PC-9 (cell line): ENCODE measurements around the gene OR1S1. TPM values are rescaled to one million over a fixed set of nuclear protein-coding genes. Genes with fewer than 3 reads are reported as not detected.

Experiments
- BruUV-seq: library from RNA; stranded (reverse); fragments of 400-500 nt; replicated peaks from 2 replicates; lab custom pipeline; 2021; lab: Mats Ljungman, UMichigan
- CTCF ChIA-PET: fragments of 300-600 bp; sonication (Branson Sonifier 250); formaldehyde crosslinking; loops from one replicate; lab custom pipeline; 2022; ENCODE audit warnings: antibody characterized with exemption; lab: Charles Lee
- POLR2A ChIA-PET: fragments of 300-600 bp; sonication (Branson Sonifier 250); formaldehyde crosslinking; loops from one replicate; lab custom pipeline; 2022; ENCODE audit warnings: antibody characterized with exemption; ENCODE audit not compliant: unreplicated experiment; lab: Charles Lee
- DNase-seq, 2 experiments: peaks; one replicate each; pipeline versions ENCODE4 v3.0.0 to v3.0.0-alpha.2; 2015 to 2022; ENCODE audit warnings: mixed read lengths in 1 of 2
- H2AFZ ChIP-seq: fragments of 200-600 bp; sonication (generic); 2 replicates; pipeline ENCODE4 v1.8.1; 2017; ENCODE audit warnings: antibody characterized with exemption
- H3F3A ChIP-seq: fragments of 200-600 bp; sonication (generic); 2 replicates; pipeline ENCODE4 v1.8.1; 2017; ENCODE audit warnings: antibody characterized with exemption, mild to moderate bottlenecking, low read depth; ENCODE audit not compliant: insufficient read depth
- H3K27ac ChIP-seq: fragments of 200-600 bp; sonication (generic); 2 replicates; pipeline ENCODE4 v1.6.1; 2016; ENCODE audit warnings: mixed run types
- H3K27me3 ChIP-seq: fragments of 200-600 bp; sonication (generic); 2 replicates; pipeline ENCODE4 v1.6.1; 2016; ENCODE audit warnings: low read depth, mixed run types; ENCODE audit not compliant: insufficient read depth
- H3K36me3 ChIP-seq: fragments of 200-600 bp; sonication (generic); 2 replicates; pipeline ENCODE4 v1.6.1; 2016; ENCODE audit warnings: low read depth, mixed run types
- H3K4me1 ChIP-seq: fragments of 200-600 bp; sonication (generic); replicated peaks from 2 replicates; pipeline ENCODE4 v1.6.1; 2016; ENCODE audit warnings: mixed run types; ENCODE audit not compliant: insufficient read depth
- H3K4me2 ChIP-seq: fragments of 200-600 bp; sonication (generic); 2 replicates; pipeline ENCODE4 v1.6.1; 2017; ENCODE audit warnings: mixed run types
- H3K4me3 ChIP-seq: fragments of 200-600 bp; sonication (generic); 2 replicates; pipeline ENCODE4 v1.6.1; 2016; ENCODE audit warnings: mixed run types
- H3K79me2 ChIP-seq: fragments of 200-600 bp; sonication (generic); 2 replicates; pipeline ENCODE4 v1.6.1; 2017; ENCODE audit warnings: low read depth, mixed run types
- H3K9me2 ChIP-seq: fragments of 200-600 bp; sonication (generic); 2 replicates; pipeline ENCODE4 v1.8.1; 2017; ENCODE audit warnings: mild to moderate bottlenecking; ENCODE audit not compliant: insufficient read depth
- H3K9me3 ChIP-seq: fragments of 200-600 bp; sonication (generic); 2 replicates; pipeline ENCODE4 v1.8.1; 2016; ENCODE audit warnings: low read depth; ENCODE audit not compliant: insufficient read depth
- H4K20me1 ChIP-seq: fragments of 200-600 bp; sonication (generic); 2 replicates; pipeline ENCODE4 v1.8.1; 2017; ENCODE audit not compliant: insufficient read depth
- CTCF ChIP-seq: fragments of 200-600 bp; sonication (generic); conservative IDR thresholded peaks from 2 replicates; pipeline ENCODE4 v1.6.1; 2017; ENCODE audit warnings: mixed run types, antibody characterized with exemption, mild to moderate bottlenecking, moderate library complexity
- EZH2 ChIP-seq: fragments of 200-600 bp; sonication (generic); IDR thresholded peaks from 2 replicates; pipeline ENCODE4 v1.8.0; 2017; ENCODE audit warnings: antibody characterized with exemption, low read depth
- intact Hi-C: fragments of 100-400 bp; cut with micrococcal nuclease; formaldehyde crosslinking; loops from one replicate; pipeline ENCODE4 v1.10.0; 2022; ENCODE audit not compliant: unreplicated experiment
- total RNA-seq: library from RNA; stranded (reverse); gene quantifications from 2 replicates; pipeline ENCODE4 v1.2.3, GENCODE V29; 2021

OR1S1 gene
- total RNA-seq, 1 experiment from 2014 or later = not detected

GRCh38 chr11:58222721-58223120, 10.2 kb downstream of the OR1S1 start:
- TF ChIP-seq EZH2 = no peak
- TF ChIP-seq CTCF = no peak
- DNase-seq = no peak
- H3K9me3 ChIP-seq = no peaks in the 10 kb centered on the region
- H3K27me3 ChIP-seq = no peaks in the 10 kb centered on the region
- H3K9me2 ChIP-seq = no peaks in the 10 kb centered on the region
- POLR2A ChIA-PET = no interaction called here
- no peaks in the 10 kb centered on the region for H3K36me3 ChIP-seq
- H3K27ac ChIP-seq = no peak overlapping the region
- H3F3A ChIP-seq = no peaks in the 10 kb centered on the region
- no TSS peak for BruUV-seq
- no peaks in the 10 kb centered on the region for H3K4me1 ChIP-seq
- intact Hi-C loops = no loop called here
- no peaks in the 10 kb centered on the region for H4K20me1 ChIP-seq
- no peak overlapping the region for H3K4me3 ChIP-seq
- H3K4me2 ChIP-seq = no peak overlapping the region
- no peak overlapping the region for H2AFZ ChIP-seq
- H3K79me2 ChIP-seq = no peaks in the 10 kb centered on the region
- CTCF ChIA-PET = no interaction called here

- POLR2A ChIA-PET = interaction anchor here (0.6 kb wide), 1 partner anchor 58 kb away, joined by 5 read pairs; no protein-coding TSS in a partner anchor
- BruUV-seq = no TSS peak
- Histone ChIP-seq H3K9me3 (no peaks in the 10 kb centered on the region), H3K27ac (no peak overlapping the region), H3K79me2 (no peaks in the 10 kb centered on the region), H3K9me2 (no peaks in the 10 kb centered on the region), H3K4me1 (no peaks in the 10 kb centered on the region), H3F3A (no peaks in the 10 kb centered on the region), H3K4me2 (no peak overlapping the region), H3K4me3 (no peak overlapping the region), H4K20me1 (no peaks in the 10 kb centered on the region), H3K36me3 (no peaks in the 10 kb centered on the region), H2AFZ (no peak overlapping the region), H3K27me3 (no peaks in the 10 kb centered on the region)
- CTCF ChIA-PET = no interaction called here
- DNase-seq = no peak
- TF ChIP-seq CTCF (no peak), EZH2 (no peak)
- intact Hi-C loops = no loop called here
Observed at GRCh38 chr11:58227956-58228615, 15.6 kb downstream of the OR1S1 start.

GRCh38 chr11:58243954-58244353, 31.4 kb downstream of the OR1S1 start:
- ChIA-PET POLR2A (no interaction called here), CTCF (no interaction called here)
- TF ChIP-seq EZH2 (no peak), CTCF (no peak)

More at GRCh38 chr11:58243954-58244353, 31.4 kb downstream of the OR1S1 start:
- Histone ChIP-seq H3K27ac (no peak overlapping the region), H3K4me1 (no peaks in the 10 kb centered on the region), H3K36me3 (no peaks in the 10 kb centered on the region), H4K20me1 (no peaks in the 10 kb centered on the region), H3K4me3 (no peak overlapping the region), H3K4me2 (no peak overlapping the region), H3K27me3 (no peaks in the 10 kb centered on the region), H3K9me3 (no peaks in the 10 kb centered on the region), H2AFZ (no peak overlapping the region), H3F3A (no peaks in the 10 kb centered on the region), H3K9me2 (no peaks in the 10 kb centered on the region; the same call in 1 of the 2 replicates), H3K79me2 (no peaks in the 10 kb centered on the region)
- intact Hi-C loops = no loop called here
- no peak for DNase-seq
- BruUV-seq = no TSS peak
